NT2/D1 (cell line): ENCODE results near the gene LRIG1.

ENCODE experiments used
- SUZ12 ChIP-seq: IDR thresholded peaks from 2 replicates; pipeline ENCODE4 v1.6.1; 2011; ENCODE audit not compliant: insufficient read length, insufficient read depth; ENCODE audit errors: extremely low read depth
- YY1 ChIP-seq: IDR thresholded peaks from 2 replicates; pipeline ENCODE4 v1.6.1; 2011; ENCODE audit not compliant: insufficient read length, insufficient read depth
- ZNF274 ChIP-seq: IDR thresholded peaks from 2 replicates; pipeline ENCODE4 v1.6.1; 2011; ENCODE audit warnings: mild to moderate bottlenecking, low read depth, low read length

- TF ChIP-seq SUZ12 (no peak), YY1 (no peak), ZNF274 (no peak)
These were observed 84.1 kb downstream of the LRIG1 start for GRCh38 chr3:66416556-66417304.
